HepG2 (cell line): ENCODE measurements around the gene LDHB. TPM values are rescaled to one million over a fixed set of nuclear protein-coding genes. Genes with fewer than 3 reads are reported as not detected.

Experiments
- ATAC-seq: fragments of 200-7000 bp; cut with Tn5 transposase; 3 replicates; pipeline ENCODE4 v1.9.1; 2020; ENCODE audit warnings: mild to moderate bottlenecking, moderate library complexity
- BruUV-seq: library from RNA; stranded (reverse); fragments of 400-500 nt; replicated peaks from 2 replicates; lab custom pipeline; 2021; lab: Mats Ljungman, UMichigan
- CTCF ChIA-PET: fragments of 300-600 bp; formaldehyde crosslinking; extraction: SDS; loops from one replicate; lab custom pipeline; 2021; ENCODE audit warnings: low total read pairs, inconsistent platforms, low intra/inter-chr PET ratio; lab: Yijun Ruan, JAX
- POLR2A ChIA-PET: fragments of 350-600 bp; sonication (Branson Sonifier 250); formaldehyde crosslinking; loops from one replicate; lab custom pipeline; 2020; ENCODE audit warnings: antibody characterized with exemption, inconsistent platforms; lab: Yijun Ruan, JAX
- DNase-seq: peaks from one replicate; pipeline ENCODE4 v3.0.0-alpha.2; 2015; ENCODE audit warnings: low spot score
- FAIRE-seq: peaks from 3 replicates; lab custom pipeline; 2011; peaks lifted over from hg19 to GRCh38; lab: Jason Lieb, UNC
- H2AFZ ChIP-seq: one replicate; pipeline ENCODE4 v1.6.1; 2011; ENCODE audit warnings: low read length, inconsistent platforms
- H3K27ac ChIP-seq: fragments of 300-600 bp; 3 replicates; pipeline ENCODE4 v1.8.0; 2011; ENCODE audit warnings: mixed run types, mild to moderate bottlenecking, mixed read lengths, low read length, inconsistent platforms; ENCODE audit not compliant: insufficient read depth; ENCODE audit errors: extremely low read length
- H3K27me3 ChIP-seq, 2 experiments: fragments of 200-600 bp in 1 of 2; 2 replicates in 1 of 2; 3 replicates in 1 of 2; pipeline versions ENCODE4 v1.6.0 to v1.8.0; 2011; ENCODE audit warnings: low read length in 2 of 2, mild to moderate bottlenecking in 2 of 2, moderate library complexity in 2 of 2, inconsistent platforms in 1 of 2; ENCODE audit not compliant: insufficient read depth in 2 of 2, control insufficient read depth in 1 of 2
- H3K36me3 ChIP-seq, 2 experiments: fragments of 200-600 bp in 1 of 2; replicated peaks in 1 of 2; 2 replicates in 1 of 2; 3 replicates in 1 of 2; pipeline versions ENCODE4 v1.5.1 to v1.8.0; 2011; ENCODE audit warnings: low read length in 2 of 2, inconsistent platforms in 1 of 2; ENCODE audit not compliant: insufficient read depth in 2 of 2, control insufficient read depth in 1 of 2
- H3K4me1 ChIP-seq: 2 replicates; pipeline ENCODE4 v1.5.1; 2012; ENCODE audit warnings: low read length, inconsistent platforms; ENCODE audit not compliant: insufficient read depth
- H3K4me2 ChIP-seq: 2 replicates; pipeline ENCODE4 v1.6.0; 2011; ENCODE audit warnings: low read depth, low read length, inconsistent platforms
- H3K4me3 ChIP-seq, 3 experiments: fragments of 200-600 bp in 1 of 3; sonication (generic), shearing (Covaris generic) in 1 of 3; replicated peaks in 1 of 3; 2 replicates each; pipeline ENCODE4 v1.5.1; 2011 to 2016; ENCODE audit warnings: low read length in 3 of 3, inconsistent platforms in 2 of 3, low read depth in 2 of 3, mild to moderate bottlenecking in 2 of 3, control low read depth in 1 of 3, mixed read lengths in 1 of 3; ENCODE audit not compliant: insufficient read depth in 1 of 3
- H3K79me2 ChIP-seq: one replicate; pipeline ENCODE4 v1.6.1; 2011; ENCODE audit warnings: low read length, inconsistent platforms; ENCODE audit not compliant: insufficient read depth
- H3K9ac ChIP-seq: 2 replicates; pipeline ENCODE4 v1.6.0; 2011; ENCODE audit warnings: mild to moderate bottlenecking, low read depth, low read length, inconsistent platforms; ENCODE audit not compliant: insufficient read depth
- H3K9me3 ChIP-seq: 2 replicates; pipeline ENCODE4 v1.5.1; 2012; ENCODE audit warnings: mild to moderate bottlenecking, low read length
- H4K20me1 ChIP-seq: 2 replicates; pipeline ENCODE4 v1.6.0; 2011; ENCODE audit warnings: inconsistent platforms, mild to moderate bottlenecking, low read length, moderate library complexity; ENCODE audit not compliant: insufficient read depth
- ETS1 ChIP-seq: sonication (generic); formaldehyde crosslinking; IDR thresholded peaks from 2 replicates; pipeline ENCODE4 v1.4.0; 2020; ENCODE audit warnings: missing genetic modification reagents
- MED8 ChIP-seq: sonication (generic); formaldehyde crosslinking; IDR thresholded peaks from 2 replicates; pipeline ENCODE4 v1.8.1; 2023; ENCODE audit warnings: mild to moderate bottlenecking, missing genetic modification reagents; ENCODE audit not compliant: insufficient replicate concordance
- PBX3 ChIP-seq: sonication (generic); formaldehyde crosslinking; IDR thresholded peaks from 2 replicates; pipeline ENCODE4 v1.8.1; 2023; ENCODE audit warnings: missing genetic modification reagents, inconsistent platforms, borderline replicate concordance
- PHF21A ChIP-seq: sonication (generic); formaldehyde crosslinking; IDR thresholded peaks from 2 replicates; pipeline ENCODE4 v1.5.0; 2020; ENCODE audit warnings: mild to moderate bottlenecking, missing genetic modification reagents
- PREB ChIP-seq: sonication (generic); formaldehyde crosslinking; IDR thresholded peaks from 2 replicates; pipeline ENCODE4 v1.4.0; 2020; ENCODE audit warnings: missing genetic modification reagents
- SIN3A ChIP-seq: IDR thresholded peaks from 2 replicates; pipeline ENCODE4 v1.6.1; 2011; ENCODE audit warnings: low read depth, mild to moderate bottlenecking, control low read depth, low read length, borderline replicate concordance
- SP2 ChIP-seq: sonication (generic); formaldehyde crosslinking; IDR thresholded peaks from 2 replicates; pipeline ENCODE4 v1.5.1; 2020; ENCODE audit warnings: mild to moderate bottlenecking, missing genetic modification reagents
- ZNF235 ChIP-seq: sonication (generic); formaldehyde crosslinking; IDR thresholded peaks from 2 replicates; pipeline ENCODE4 v1.8.1; 2023; ENCODE audit warnings: mild to moderate bottlenecking, missing genetic modification reagents, borderline replicate concordance
- ZNF781 ChIP-seq: sonication (generic); formaldehyde crosslinking; IDR thresholded peaks from 2 replicates; pipeline ENCODE4 v1.5.1; 2020; ENCODE audit warnings: borderline replicate concordance, mild to moderate bottlenecking, missing genetic modification reagents; ENCODE audit errors: not compliant biosample characterization
- ZNF839 ChIP-seq: sonication (generic); formaldehyde crosslinking; IDR thresholded peaks from 2 replicates; pipeline ENCODE4 v1.4.0; 2020; ENCODE audit warnings: missing genetic modification reagents, mild to moderate bottlenecking, borderline replicate concordance
- ZUFSP ChIP-seq: sonication (generic); formaldehyde crosslinking; IDR thresholded peaks from 2 replicates; pipeline ENCODE4 v1.9.0; 2021; ENCODE audit warnings: missing genetic modification reagents, mild to moderate bottlenecking, borderline replicate concordance
- WGBS: methylation state at CpG from one replicate; pipeline ENCODE4 v1.1.6; 2017; ENCODE audit warnings: low lambda C conversion rate; 5-methylcytosine and 5-hydroxymethylcytosine counted together
- in situ Hi-C: cut with HindIII; loops from 2 replicates; pipeline ENCODE4 v1.10.0; 2017; ENCODE audit warnings: low pct_unique_long_range_greater_than_20kb; ENCODE audit not compliant: extremely low pct_ligation_motif_present
- intact Hi-C: fragments of 100-400 bp; cut with micrococcal nuclease; formaldehyde crosslinking; loops from one replicate; pipeline ENCODE4 v1.10.0; 2022; ENCODE audit not compliant: unreplicated experiment
- polyA plus RNA-seq, 8 experiments: library from polyadenylated mRNA; depleted of rRNA in 3 of 8; stranded (reverse) in 7 of 8; unstranded in 1 of 8; fragments of >200 nt; fragmentation: Illumina TruSeq in 4 of 8; extraction: Trizol in 4 of 8; gene quantifications; 2 replicates each; pipeline versions ENCODE4 v1.2.1 to v1.2.3, GENCODE V29; 2011 to 2016; ENCODE audit warnings: low read depth in 4 of 8, missing spikeins in 1 of 8, mixed read lengths in 1 of 8; ENCODE audit not compliant: insufficient read depth in 1 of 8
- total RNA-seq, 5 experiments: library from RNA; depleted of rRNA; stranded (reverse); fragments of >200 nt; fragmentation: Illumina TruSeq; extraction: Trizol; gene quantifications; 2 replicates each; pipeline ENCODE4 v1.2.3, GENCODE V29; 2016; ENCODE audit warnings: low read depth in 1 of 5

LDHB gene
- total and polyA plus RNA-seq, 2 of the 13 experiments (the other 11 are each of a cell fraction or from before 2014, with no cell fraction given) = 0.08 TPM; not detected in 1

- Histone ChIP-seq H3K79me2 (no peaks in the 10 kb centered on the region), H3K27me3 (no peaks in the 10 kb centered on the region), H3K27ac (no peak overlapping the region), H3K9ac (no peak overlapping the region), H3K4me3 (no peak overlapping the region), H3K4me1 (no peaks in the 10 kb centered on the region), H2AFZ (no peak overlapping the region), H3K4me2 (no peak overlapping the region), H4K20me1 (no peaks in the 10 kb centered on the region), H3K9me3 (no peaks in the 10 kb centered on the region), H3K36me3 (no peaks in the 10 kb centered on the region)
- in situ Hi-C loops = no loop called here
- BruUV-seq = no TSS peak
- ChIA-PET POLR2A (no interaction called here), CTCF (no interaction called here)
- DNase-seq (no peak), ATAC-seq (no peak), FAIRE-seq (no peak)
- no peak for TF ChIP-seq ETS1
- 64% methylated on average over 16 of the region's 16 CpGs for WGBS
- intact Hi-C loops = loop anchor here (10.0 kb wide), 1 partner anchor 152 kb away; the partner anchor contains the start of genes GOLT1B and RECQL
Observed at GRCh38 chr12:21656905-21657325, 727 bp downstream of the LDHB start.

GRCh38 chr12:21655591-21655990 is 2.1 kb downstream of the LDHB start:
- FAIRE-seq (no peak), ATAC-seq (no peak), DNase-seq (no peak)
- no peak overlapping the region for H2AFZ ChIP-seq
- H3K4me2 ChIP-seq = no peak overlapping the region
- no peaks in the 10 kb centered on the region for H3K4me1 ChIP-seq
- ChIA-PET POLR2A (no interaction called here), CTCF (no interaction called here)
- no peak for TF ChIP-seq ZNF235 (CRISPR knock-in tag)
- TF ChIP-seq MED8 (CRISPR knock-in tag) = no peak
- no peak for TF ChIP-seq PBX3 (CRISPR knock-in tag)
- no peak for TF ChIP-seq ZUFSP (CRISPR knock-in tag)
- no peak for TF ChIP-seq SP2 (CRISPR knock-in tag)
- TF ChIP-seq SIN3A = no peak
- TF ChIP-seq ZNF839 (CRISPR knock-in tag) = no peak
- no peak for TF ChIP-seq PHF21A (CRISPR knock-in tag)
- no peak for TF ChIP-seq PREB (CRISPR knock-in tag)
- TF ChIP-seq ZNF781 (CRISPR knock-in tag) = no peak
- H3K27me3 ChIP-seq = no peaks in the 10 kb centered on the region
- H4K20me1 ChIP-seq = no peaks in the 10 kb centered on the region
- H3K79me2 ChIP-seq = no peaks in the 10 kb centered on the region
- intact Hi-C loops = loop anchor here (10.0 kb wide), 1 partner anchor 151 kb away; the partner anchor contains the start of genes GOLT1B and RECQL
- 8% methylated on average over 4 of the region's 4 CpGs for WGBS
- H3K9me3 ChIP-seq = no peaks in the 10 kb centered on the region
- no peaks in the 10 kb centered on the region for H3K36me3 ChIP-seq
- no peak overlapping the region for H3K27ac ChIP-seq
- no peak overlapping the region; a peak in 1 of 6 replicates for H3K4me3 ChIP-seq
- BruUV-seq = no TSS peak
- in situ Hi-C loops = no loop called here
- no peak overlapping the region for H3K9ac ChIP-seq
